ENCODE measurements around the gene DCAF11.

DCAF11 gene

DNA sequence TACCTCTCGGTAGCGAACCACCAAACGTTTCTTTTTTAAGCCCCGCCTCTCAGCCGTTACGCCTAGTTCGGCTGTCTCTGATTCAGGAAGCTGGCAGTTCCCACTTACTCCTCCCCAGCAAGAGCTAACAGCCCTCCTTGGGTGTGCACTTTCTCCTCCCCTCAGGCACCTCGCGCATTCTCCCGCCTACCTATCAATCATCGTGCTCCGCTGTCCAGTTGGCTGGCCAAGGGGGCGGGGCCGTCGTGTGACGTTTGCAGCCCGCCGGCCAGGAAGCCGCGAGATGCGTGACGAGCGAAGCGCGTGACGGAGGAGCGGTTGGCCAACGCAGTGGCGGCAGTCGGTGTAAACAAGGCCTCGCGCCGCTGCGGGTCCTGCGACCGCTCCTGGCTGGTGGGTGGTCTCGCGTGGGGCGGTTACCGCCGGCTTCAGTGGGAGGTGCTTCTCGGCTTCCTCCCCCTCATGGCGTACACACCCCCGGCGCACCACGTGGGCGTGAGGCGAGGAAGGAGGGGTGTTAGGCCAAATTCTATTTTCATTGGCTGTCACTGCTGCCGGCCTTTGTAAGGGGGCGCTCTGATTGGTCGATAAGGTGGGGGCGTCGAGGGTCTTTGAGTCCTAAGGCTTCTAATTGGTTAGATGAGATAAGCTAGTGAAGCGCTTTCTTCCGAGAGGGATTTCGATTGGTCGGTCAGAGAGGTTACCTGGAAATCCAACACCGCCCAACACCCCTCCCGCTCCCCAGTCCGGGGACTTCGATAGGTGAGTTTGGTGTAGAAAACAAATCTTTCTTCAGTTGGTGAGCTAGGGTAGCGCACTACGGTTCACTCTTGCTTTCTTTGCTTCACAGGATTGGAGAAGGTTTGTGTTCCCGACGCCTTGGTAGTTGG, at the start of gene DCAF11, which contains the start of gene NRL:
TSS of gene DCAF11 (plus strand) at position 246 of the 890 bp plus-strand sequence. CDS start 818 bp downstream, outside the sequence.
TSS of gene NRL (minus strand) at position 418 of the 890 bp plus-strand sequence. CDS start 32,101 bp downstream, outside the sequence.
- DNase-seq = peak; percentile 99
- in situ Hi-C loops (cut with HindIII; ENCODE audit: low pct_ligation_motif_present, low pct_unique_long_range_greater_than_20kb, low sequenced_read_pairs) = no loop called here

DNA sequence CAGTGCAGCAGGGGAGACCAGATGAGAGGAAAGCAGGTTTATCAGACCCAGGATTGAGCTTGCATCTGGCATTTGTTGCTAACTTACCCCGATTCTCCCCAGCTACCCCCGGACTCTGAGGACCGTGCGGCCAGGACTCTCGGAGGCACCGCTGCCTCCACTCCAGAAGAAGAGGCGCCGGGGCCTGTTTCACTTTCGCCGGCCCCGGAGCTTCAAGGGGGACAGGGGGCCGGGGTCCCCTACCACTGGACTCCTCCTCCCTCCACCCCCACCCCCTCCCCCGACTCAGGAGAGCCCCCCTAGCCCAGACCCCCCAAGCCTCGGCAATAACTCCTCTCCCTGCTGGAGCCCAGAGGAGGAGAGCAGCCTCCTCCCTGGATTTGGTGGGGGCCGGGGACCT, 49.7 kb upstream of the DCAF11 start:
- in situ Hi-C loops (cut with HindIII; ENCODE audit: low pct_ligation_motif_present, low pct_unique_long_range_greater_than_20kb, low sequenced_read_pairs) = no loop called here
- no peak for DNase-seq

DNA sequence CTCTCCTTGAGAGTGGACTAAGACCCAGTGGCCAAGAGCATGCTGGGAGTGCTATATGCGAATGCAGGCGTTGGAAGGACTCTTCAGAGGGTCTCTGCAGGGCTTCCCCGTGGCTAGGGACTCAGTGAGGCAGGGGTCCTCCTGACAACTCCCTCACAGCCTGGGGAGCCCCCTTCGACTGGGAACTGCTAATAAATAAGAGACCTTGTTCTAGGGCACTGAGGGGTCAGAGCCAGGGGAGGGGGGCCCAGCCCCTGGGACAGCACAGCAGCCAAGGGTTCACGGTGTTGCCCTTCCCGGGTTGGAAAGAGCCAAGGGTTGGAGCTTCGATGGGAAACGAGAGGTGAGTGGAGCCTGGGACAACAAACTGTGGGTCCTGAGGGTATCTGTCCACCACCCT, 49.2 kb upstream of the DCAF11 start:
- no peak for DNase-seq
- in situ Hi-C loops (cut with HindIII; ENCODE audit: low pct_ligation_motif_present, low pct_unique_long_range_greater_than_20kb, low sequenced_read_pairs) = no loop called here

DNA sequence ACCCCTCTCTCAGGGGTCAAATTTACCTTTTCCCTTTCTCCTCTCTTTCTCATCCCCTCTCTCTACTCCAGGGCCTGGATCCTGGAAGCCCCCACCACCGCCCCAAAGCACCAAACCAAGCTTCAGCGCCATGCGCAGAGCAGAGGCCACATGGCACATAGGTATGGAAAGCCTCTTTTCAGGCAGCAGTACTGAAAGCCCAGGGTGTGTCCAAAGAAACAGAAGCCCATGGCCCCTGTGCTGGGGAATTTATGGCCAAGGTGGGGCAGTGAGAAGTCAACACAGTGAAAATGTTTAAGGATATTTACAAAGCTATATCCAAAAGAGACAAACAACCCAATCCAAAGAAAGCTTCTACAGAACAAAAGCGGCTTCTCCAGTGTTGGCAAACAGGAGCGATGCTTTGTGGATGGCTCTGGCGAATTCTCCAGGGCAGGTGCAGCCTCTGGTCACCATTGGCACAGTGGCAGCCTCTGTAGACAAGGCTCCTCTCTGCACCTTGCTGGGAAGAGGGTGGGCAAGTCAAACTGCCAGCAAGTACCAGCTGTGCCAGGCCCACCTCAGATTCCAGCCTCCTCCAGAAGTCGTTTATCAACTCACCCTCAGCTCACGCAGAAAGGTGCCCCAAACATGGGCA, 48.0 kb upstream of the DCAF11 start:
- no peak for DNase-seq
- in situ Hi-C loops (cut with HindIII; ENCODE audit: low pct_ligation_motif_present, low pct_unique_long_range_greater_than_20kb, low sequenced_read_pairs) = no loop called here

DNA sequence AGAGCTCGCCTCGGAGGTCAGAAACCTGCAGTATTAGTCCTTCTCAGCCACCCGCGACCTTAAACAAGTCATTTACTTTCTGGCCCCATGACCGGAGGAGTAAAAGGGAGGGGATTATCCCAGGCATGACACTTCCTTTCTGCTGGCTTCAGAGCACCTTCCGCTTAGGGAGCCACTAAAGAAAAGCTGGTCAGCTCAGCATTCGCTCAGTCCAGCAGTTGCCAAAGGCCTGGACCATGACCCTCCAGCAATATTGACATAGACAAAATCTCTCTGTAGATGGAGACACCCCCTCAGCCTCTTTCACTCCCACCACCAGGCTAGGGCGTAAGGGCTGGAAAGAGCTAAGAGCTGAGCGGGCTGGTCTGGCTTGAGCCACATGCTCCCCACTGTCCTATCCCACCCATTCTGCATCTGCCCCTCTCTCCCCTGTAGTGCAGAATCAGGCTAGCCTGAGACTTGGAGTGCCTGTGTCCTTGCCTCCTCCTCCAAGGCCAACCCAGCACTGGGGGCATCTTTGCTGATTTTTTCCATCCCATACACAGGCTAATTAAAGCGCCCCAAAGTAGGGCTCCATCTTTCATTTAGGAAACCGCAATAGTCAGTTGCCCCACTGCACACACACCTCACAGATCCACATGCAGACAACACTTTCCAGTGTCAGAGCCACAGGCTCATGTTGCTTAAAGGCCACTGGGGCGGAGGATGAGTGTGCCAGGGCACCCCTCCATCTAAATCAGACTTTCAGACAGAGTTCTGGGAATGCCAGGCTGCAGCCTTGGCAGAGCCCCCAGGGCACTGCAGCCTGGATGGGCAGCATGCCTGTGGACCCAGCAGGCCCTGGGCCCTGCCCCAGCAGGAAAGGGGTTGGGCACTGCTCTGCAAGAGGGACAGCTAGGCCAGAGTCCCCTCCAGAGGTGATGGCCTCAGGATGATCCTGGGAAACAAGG, 47.2 kb upstream of the DCAF11 start:
- no peak for DNase-seq
- in situ Hi-C loops (cut with HindIII; ENCODE audit: low pct_ligation_motif_present, low pct_unique_long_range_greater_than_20kb, low sequenced_read_pairs) = no loop called here

DNA sequence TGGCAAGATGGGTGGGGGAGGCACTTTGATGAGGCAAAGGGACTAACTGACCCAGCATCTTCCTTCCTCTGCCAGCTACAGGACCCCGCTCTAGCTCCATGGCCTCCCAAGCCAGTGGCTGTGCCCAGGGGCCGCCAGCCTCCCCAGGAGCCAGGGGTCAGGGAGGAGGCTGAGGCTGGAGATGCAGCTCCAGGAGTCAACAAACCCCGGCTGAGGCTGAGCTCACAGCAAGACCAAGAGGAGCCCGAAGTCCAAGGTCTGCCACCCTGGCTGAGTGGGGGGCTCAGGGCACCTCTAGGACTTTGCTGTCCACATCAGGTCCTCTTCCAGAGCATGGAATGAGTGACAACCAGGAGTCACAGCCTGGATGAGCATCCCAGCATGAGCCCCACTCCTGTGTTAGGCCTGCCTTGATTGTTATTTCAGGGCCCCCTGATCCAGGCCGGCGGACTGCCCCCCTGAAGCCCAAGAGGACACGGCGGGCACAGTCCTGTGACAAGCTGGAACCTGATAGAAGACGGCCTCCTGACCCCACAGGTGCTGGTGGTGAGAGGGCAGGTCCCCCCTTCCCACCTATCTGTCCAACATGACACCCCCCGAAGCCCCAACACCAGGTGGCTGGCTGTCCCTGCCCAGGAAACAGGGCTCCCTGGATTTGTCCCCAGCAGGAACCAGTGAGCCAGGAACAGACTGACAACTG, 45.7 kb upstream of the DCAF11 start:
- in situ Hi-C loops (cut with HindIII; ENCODE audit: low pct_ligation_motif_present, low pct_unique_long_range_greater_than_20kb, low sequenced_read_pairs) = no loop called here
- no peak for DNase-seq

DNA sequence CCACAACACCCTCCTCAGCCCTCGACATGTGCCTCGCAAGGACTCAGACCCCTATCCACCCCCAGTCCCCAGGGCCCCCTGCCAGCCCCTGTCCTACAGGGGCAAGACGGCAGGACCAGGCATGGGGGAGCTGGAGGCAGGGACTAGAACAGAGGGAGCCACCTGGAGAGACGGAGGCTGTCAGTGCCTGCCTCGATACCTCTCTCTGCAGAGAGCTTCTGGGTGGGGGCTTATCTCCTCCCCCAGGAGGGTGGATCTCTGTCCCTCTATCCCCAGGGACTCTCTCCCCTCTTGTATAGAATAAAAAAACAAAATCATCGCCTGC, 45.2 kb upstream of the DCAF11 start:
- in situ Hi-C loops (cut with HindIII; ENCODE audit: low pct_ligation_motif_present, low pct_unique_long_range_greater_than_20kb, low sequenced_read_pairs) = no loop called here
- DNase-seq = no peak

DNA sequence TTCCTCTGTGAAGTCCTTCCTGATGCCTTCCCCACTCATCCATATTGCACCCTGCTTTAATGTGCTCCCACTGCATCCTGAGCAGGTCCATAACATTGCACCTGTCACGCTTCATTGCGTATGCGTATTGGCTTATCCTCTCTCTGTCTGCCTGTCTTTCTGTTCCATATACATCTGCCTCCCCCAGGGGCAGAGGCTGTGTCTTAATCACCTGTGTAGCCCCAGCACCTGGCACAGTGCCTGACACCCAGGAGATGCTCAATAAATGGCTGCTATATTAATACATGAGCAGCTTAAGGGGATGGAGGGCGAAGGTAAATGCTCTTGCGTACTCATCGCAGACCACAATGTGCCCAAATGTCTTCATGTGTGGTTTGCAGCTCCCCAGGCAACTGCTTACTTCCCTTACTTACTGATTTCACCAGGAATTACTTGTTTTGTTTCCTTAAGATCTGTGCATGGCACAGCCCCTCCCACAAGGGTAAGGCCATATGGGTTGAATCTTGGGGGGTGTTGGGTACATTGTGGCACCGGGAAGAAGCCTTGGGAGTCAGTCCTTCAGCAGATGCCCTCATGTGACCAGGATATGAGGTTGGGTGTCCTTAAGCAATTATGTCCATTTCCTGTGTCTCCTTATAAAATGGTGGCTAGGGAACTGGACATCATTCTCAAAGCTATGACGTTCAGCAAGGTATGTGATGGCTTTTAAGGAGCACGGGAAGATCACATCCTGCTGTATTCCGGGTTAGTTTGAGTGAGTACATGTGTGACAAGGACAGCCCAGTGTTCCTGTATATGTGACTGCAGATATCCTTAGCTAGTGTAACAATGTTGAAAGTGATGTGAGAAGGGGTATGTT, 44.1 kb upstream of the DCAF11 start:
- no peak for DNase-seq
- in situ Hi-C loops (cut with HindIII; ENCODE audit: low pct_ligation_motif_present, low pct_unique_long_range_greater_than_20kb, low sequenced_read_pairs) = no loop called here

DNA sequence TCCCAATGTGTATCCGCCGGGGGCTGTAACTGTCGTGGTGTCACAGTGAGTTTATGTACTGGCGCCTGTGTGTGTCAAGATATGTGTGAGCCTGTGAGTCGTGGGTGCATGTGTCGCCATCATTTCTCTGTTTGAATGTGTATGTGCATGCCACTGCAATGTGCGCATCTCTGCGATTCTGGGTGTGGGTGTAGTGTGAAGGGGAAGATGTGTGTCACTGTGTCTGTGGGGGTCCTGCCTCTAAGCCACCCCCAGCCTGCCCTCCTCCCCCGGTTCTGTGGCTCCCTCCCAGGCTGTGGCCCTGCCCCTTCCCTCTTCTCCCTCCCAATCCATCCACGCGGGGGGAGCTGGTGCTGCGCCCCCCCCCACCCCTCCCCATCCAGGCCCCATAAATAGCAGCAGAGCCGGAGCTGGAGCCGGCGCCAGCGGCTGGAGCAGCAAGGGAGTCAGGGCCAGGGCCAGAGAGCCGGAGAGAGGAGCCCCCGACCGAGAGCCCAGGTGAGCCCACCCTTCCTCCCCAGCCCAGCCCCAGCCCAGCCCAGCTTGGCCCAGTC, 43.4 kb upstream of the DCAF11 start, which contains the start of gene CPNE6:
TSS of gene CPNE6 (plus strand) at position 419 of the 554 bp plus-strand sequence. CDS start 1,375 bp downstream, outside the sequence.
- no peak for DNase-seq
- in situ Hi-C loops (cut with HindIII; ENCODE audit: low pct_ligation_motif_present, low pct_unique_long_range_greater_than_20kb, low sequenced_read_pairs) = no loop called here

DNA sequence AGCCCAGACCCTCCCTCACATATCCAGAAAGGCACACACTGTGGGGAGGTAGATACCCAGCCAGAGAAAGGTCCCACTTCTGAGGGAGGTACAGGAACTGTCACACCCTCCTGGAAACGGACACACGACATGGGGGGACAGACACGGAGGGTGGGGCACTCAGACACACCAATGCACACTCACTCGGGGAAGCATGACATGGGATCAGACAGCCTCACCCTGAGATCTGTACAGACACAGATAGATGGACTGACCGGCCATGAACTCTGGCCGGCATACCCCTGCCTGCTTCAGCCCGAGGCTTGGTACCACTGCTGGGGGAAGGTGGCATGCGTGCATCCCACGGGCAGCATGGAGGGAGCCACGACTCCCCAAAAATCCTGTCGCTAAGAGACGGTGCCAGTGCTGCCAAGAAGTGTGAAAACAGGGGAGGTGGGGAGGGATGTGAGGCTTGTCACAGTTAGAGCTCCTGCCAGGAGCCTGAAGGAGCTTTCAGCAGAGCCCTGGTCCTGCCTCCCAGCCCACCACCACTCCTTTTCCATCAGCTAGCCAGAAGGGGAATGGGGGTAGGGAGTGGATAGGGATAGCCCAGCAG, 42.6 kb upstream of the DCAF11 start:
- no peak for DNase-seq
- in situ Hi-C loops (cut with HindIII; ENCODE audit: low pct_ligation_motif_present, low pct_unique_long_range_greater_than_20kb, low sequenced_read_pairs) = no loop called here

DNA sequence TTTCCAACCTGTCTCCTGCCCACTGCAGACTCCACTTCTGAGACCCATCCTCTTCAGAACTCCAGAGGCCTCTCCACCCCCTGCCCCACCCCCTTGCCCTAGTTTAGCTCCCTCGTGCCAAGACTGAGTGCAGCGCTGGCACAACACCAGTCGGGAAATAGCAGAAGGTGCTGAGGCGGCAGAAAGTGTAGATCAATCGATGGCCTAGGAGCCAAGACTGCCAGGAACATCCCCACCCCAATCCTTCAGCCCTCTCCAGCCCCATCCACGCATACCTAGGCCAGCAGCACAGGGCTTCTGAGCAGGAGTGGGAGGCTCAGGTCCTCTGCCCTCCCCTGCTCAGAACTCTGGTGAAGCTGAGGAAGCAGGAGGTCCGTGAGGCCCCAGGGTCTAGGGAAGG, 42.1 kb upstream of the DCAF11 start:
- in situ Hi-C loops (cut with HindIII; ENCODE audit: low pct_ligation_motif_present, low pct_unique_long_range_greater_than_20kb, low sequenced_read_pairs) = no loop called here
- no peak for DNase-seq

DNA sequence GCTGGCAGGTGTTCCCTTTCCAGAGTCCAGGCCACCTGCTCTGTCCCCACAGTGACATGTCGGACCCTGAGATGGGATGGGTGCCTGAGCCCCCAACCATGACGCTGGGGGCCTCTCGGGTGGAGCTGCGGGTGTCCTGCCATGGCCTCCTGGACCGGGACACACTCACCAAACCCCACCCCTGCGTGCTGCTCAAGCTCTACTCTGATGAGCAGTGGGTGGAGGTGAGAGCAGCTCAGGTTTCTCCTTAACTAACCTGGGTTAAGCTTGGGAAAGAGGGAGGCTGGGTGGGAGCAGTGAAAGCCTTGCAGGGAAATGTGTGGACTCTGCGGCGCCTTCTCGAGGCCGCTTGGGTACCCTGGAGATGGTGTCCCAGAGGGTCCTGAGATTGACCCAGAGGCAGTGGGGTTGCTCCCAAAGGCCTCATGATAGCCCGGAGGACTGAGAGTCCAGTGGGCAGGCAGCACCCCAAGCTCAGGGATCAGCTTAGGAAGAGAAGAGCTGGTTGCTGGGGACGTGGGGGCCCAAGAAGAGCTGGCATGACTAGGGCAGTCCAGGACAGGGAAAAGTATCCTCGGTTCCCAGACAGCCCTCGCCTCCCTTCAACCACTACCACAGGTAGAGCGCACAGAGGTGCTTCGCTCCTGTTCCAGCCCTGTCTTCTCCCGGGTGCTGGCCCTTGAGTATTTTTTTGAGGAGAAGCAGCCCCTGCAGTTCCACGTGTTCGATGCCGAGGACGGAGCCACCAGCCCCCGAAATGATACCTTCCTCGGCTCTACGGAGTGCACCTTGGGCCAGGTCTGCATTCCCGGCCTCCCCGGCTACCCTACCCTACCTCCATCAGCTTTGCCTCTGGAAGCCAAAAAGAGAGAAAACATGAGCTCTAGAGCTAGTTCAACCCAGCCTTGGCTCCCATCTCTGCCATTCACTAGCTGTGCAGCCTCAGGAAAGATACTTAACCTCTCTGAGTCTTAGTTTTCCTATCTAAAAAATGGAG, 41.4 kb upstream of the DCAF11 start:
- in situ Hi-C loops (cut with HindIII; ENCODE audit: low pct_ligation_motif_present, low pct_unique_long_range_greater_than_20kb, low sequenced_read_pairs) = no loop called here
- no peak for DNase-seq

DNA sequence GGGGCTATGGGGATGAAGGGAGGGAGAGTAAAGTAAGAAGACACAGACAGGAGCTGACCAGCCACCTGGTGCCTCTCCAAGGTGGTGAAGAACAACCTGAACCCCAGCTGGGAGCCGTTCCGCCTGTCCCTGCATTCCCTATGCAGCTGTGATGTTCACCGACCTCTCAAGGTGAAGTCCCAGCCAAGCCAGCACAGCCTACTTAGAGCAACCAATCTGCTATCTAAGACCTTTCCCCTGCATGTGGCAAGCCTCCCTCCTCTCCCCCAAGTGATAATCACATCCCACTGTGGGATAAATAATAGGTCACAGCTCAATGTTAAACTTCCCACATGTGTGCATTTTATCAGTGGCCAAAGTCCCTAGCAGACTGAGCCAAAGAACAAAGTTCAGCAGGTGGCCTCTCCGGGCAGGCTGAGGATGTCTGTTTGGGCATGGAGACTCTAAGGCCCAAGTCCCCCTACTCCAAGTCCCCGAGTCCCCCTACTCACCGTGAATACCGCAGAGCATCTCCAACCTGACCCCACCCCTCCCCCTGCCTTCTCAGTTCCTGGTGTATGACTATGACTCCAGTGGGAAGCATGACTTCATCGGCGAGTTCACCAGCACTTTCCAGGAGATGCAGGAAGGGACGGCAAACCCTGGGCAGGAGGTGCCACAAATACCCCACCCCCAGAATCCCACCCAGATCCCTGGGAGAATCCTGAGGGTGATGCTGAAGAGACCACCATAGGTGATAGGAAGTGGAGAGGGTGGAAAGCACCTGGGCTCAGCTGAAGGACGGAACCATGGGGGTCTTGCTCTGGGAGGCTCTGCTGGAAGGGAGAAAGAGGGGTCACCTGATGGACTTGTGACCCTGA, 39.7 kb upstream of the DCAF11 start:
- in situ Hi-C loops (cut with HindIII; ENCODE audit: low pct_ligation_motif_present, low pct_unique_long_range_greater_than_20kb, low sequenced_read_pairs) = no loop called here
- no peak for DNase-seq

DNA sequence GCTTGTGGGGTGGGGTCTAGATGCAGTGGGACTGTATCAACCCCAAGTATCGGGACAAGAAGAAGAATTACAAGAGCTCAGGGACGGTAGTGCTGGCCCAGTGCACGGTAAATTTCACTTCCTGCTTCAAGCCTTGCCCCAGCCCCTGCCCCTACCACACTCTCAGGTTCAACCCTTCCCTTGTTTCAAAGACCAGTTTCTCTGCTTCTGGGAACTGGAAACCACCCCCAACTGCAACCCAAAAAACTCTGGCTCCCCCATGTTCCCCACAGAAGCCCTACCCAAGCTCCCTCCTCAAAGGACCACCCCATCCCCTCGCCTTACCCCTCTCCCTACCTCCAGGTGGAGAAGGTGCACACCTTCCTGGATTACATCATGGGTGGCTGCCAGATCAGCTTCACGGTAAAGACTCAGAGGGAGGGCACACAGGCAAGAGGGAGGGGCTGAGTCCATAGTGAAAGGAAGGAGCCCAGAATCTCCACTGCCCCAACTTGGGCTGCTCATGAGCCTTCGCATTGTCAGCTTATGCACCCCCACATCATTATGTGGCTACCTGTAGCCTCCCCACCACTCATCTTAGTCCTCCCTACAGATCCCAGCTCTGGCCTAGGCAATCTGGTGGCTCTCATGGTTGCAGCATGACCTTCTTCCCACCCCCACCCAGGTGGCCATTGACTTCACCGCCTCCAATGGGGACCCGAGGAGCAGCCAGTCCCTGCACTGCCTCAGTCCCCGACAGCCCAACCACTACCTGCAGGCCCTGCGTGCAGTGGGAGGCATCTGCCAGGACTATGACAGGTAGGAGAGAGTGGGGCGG, 38.9 kb upstream of the DCAF11 start:
- no peak for DNase-seq
- in situ Hi-C loops (cut with HindIII; ENCODE audit: low pct_ligation_motif_present, low pct_unique_long_range_greater_than_20kb, low sequenced_read_pairs) = no loop called here
